Measurements from ENCODE around the gene SLC17A5. TPM values are rescaled to one million over a fixed set of nuclear protein-coding genes. Genes with fewer than 3 reads are reported as not detected.

The SLC17A5 gene
- total RNA-seq, 2 experiments from 2014 or later, result 5.3 to 6.2 TPM

- H3K27ac ChIP-seq (ENCODE audit: low read depth in 1 of 2, low read length in 2 of 2), result no peak overlapping the region
- H3K9me3 ChIP-seq (ENCODE audit: control insufficient read depth in 1 of 2, insufficient read depth in 1 of 2, low read length in 2 of 2), result no peaks in the 10 kb centered on the region
- intact Hi-C loops (cut with DNase I, micrococcal nuclease), result no loop called here
- no peak overlapping the region for H3K4me3 ChIP-seq (ENCODE audit: low read length)
- ATAC-seq (ENCODE audit: poor library complexity), result no peak
- ChIA-PET CTCF (interaction anchor here (0.6 to 1.0 kb wide), 2 partner anchors 10 to 11 kb away, joined by 3 to 4 read pairs; partner anchors contain the start of gene SLC17A5), POLR2A (interaction anchor here (1.3 to 1.6 kb wide), 2 partner anchors 9 to 131 kb away, joined by 3 to 7 read pairs; partner anchors contain the start of gene SLC17A5)
- Mint-ChIP-seq H3K9me3 (no peaks in the 10 kb centered on the region), H3K4me3 (no peak overlapping the region), H3K27ac (no peak overlapping the region), H3K4me1 (ENCODE audit: low read depth) (peaks cover 17% of the 10 kb centered on the region), H3K36me3 (ENCODE audit: low read depth) (peaks cover 40% of the 10 kb centered on the region), H3K27me3 (no peaks in the 10 kb centered on the region)
- H3K4me1 ChIP-seq (ENCODE audit: insufficient read depth, low read length), result no peaks in the 10 kb centered on the region
- H3K27me3 ChIP-seq (ENCODE audit: control insufficient read depth in 1 of 2, insufficient read depth in 2 of 2, low read length in 2 of 2), result no peaks in the 10 kb centered on the region
- H3K36me3 ChIP-seq (ENCODE audit: insufficient read depth, low read length), result peaks cover 34% of the 10 kb centered on the region
- TF ChIP-seq CTCF (IDR thresholded peaks at IDR 0.05), result no peak
- DNase-seq, result no peak
Measured at GRCh38 chr6:73644030-73644429, 9.8 kb downstream of the SLC17A5 start.

- no peaks in the 10 kb centered on the region for H3K27me3 Mint-ChIP-seq
- peaks cover 48% of the 10 kb centered on the region for H3K36me3 Mint-ChIP-seq (ENCODE audit: low read depth)
- H3K27ac ChIP-seq (ENCODE audit: low read depth in 1 of 2, low read length in 2 of 2), result no peak overlapping the region
- no peak overlapping the region for H3K4me3 ChIP-seq (ENCODE audit: low read length)
- no peaks in the 10 kb centered on the region for H3K27me3 ChIP-seq (ENCODE audit: control insufficient read depth in 1 of 2, insufficient read depth in 2 of 2, low read length in 2 of 2)
- H3K27ac Mint-ChIP-seq, result no peak overlapping the region
- no peaks in the 10 kb centered on the region for H3K9me3 ChIP-seq (ENCODE audit: control insufficient read depth in 1 of 2, insufficient read depth in 1 of 2, low read length in 2 of 2)
- ATAC-seq (ENCODE audit: poor library complexity) (no peak), DNase-seq (no peak)
- POLR2A ChIA-PET, result interaction anchor here (1.7 kb wide), 1 partner anchor 11 kb away, joined by 6 read pairs; the partner anchor contains the start of gene SLC17A5
- TF ChIP-seq CTCF (IDR thresholded peaks at IDR 0.05), result no peak
- no peaks in the 10 kb centered on the region for H3K9me3 Mint-ChIP-seq
- peaks cover 17% of the 10 kb centered on the region for H3K4me1 Mint-ChIP-seq (ENCODE audit: low read depth)
- no peaks in the 10 kb centered on the region for H3K4me1 ChIP-seq (ENCODE audit: insufficient read depth, low read length)
- H3K4me3 Mint-ChIP-seq, result no peak overlapping the region
- peaks cover 41% of the 10 kb centered on the region for H3K36me3 ChIP-seq (ENCODE audit: insufficient read depth, low read length)
- intact Hi-C loops (cut with DNase I, micrococcal nuclease), result no loop called here
- CTCF ChIA-PET, result no interaction called here
Measured at GRCh38 chr6:73642530-73642929, 11.3 kb downstream of the SLC17A5 start.

GRCh38 chr6:73640179-73640750 is 13.5 kb downstream of the SLC17A5 start:
- Mint-ChIP-seq H3K36me3 (ENCODE audit: low read depth) (peaks cover 63% of the 10 kb centered on the region), H3K4me1 (ENCODE audit: low read depth) (peaks cover 6% of the 10 kb centered on the region), H3K27me3 (no peaks in the 10 kb centered on the region), H3K4me3 (no peak overlapping the region), H3K9me3 (no peaks in the 10 kb centered on the region), H3K27ac (no peak overlapping the region)
- DNase-seq (no peak), ATAC-seq (ENCODE audit: poor library complexity) (no peak)
- Histone ChIP-seq H3K4me1 (ENCODE audit: insufficient read depth, low read length) (no peaks in the 10 kb centered on the region), H3K27ac (ENCODE audit: low read depth in 1 of 2, low read length in 2 of 2) (no peak overlapping the region), H3K27me3 (ENCODE audit: control insufficient read depth in 1 of 2, insufficient read depth in 2 of 2, low read length in 2 of 2) (no peaks in the 10 kb centered on the region), H3K36me3 (ENCODE audit: insufficient read depth, low read length) (peaks cover 62% of the 10 kb centered on the region), H3K4me3 (ENCODE audit: low read length) (no peak overlapping the region), H3K9me3 (ENCODE audit: control insufficient read depth in 1 of 2, insufficient read depth in 1 of 2, low read length in 2 of 2) (no peaks in the 10 kb centered on the region)
- ChIA-PET CTCF (no interaction called here), POLR2A (no interaction called here)
- TF ChIP-seq CTCF (IDR thresholded peaks at IDR 0.05), result no peak
- intact Hi-C loops (cut with DNase I, micrococcal nuclease), result no loop called here

Data from CD4-positive, alpha-beta T cell (primary cell).